Fibroblast of the aortic adventitia (primary cell): ENCODE results near the gene UGP2. TPM values are rescaled to one million over a fixed set of nuclear protein-coding genes. Genes with fewer than 3 reads are reported as not detected.

Experiments used
- DNase-seq: peaks from one replicate; pipeline ENCODE4 v3.0.0-alpha.2; 2010; ENCODE audit warnings: low read depth
- H3K4me3 ChIP-seq: 2 replicates; pipeline ENCODE4 v1.5.1; 2011; ENCODE audit warnings: low read depth, mild to moderate bottlenecking, control low read depth, low read length, moderate library complexity
- total RNA-seq: library from RNA; depleted of rRNA; stranded (reverse); fragments of >200 nt; gene quantifications from 2 replicates; pipeline ENCODE4 v1.2.3, GENCODE V29; 2012; ENCODE audit warnings: low replicate concordance
- TF ChIP-seq, protein P1 (sequence below): IDR thresholded peaks from 2 replicates; pipeline ENCODE4 v1.5.1; 2011; ENCODE audit warnings: mild to moderate bottlenecking, low read length, control low read depth, inconsistent platforms; ENCODE audit not compliant: insufficient read depth

Gene UGP2
- total RNA-seq, 1 donor = 129 TPM

DNA sequence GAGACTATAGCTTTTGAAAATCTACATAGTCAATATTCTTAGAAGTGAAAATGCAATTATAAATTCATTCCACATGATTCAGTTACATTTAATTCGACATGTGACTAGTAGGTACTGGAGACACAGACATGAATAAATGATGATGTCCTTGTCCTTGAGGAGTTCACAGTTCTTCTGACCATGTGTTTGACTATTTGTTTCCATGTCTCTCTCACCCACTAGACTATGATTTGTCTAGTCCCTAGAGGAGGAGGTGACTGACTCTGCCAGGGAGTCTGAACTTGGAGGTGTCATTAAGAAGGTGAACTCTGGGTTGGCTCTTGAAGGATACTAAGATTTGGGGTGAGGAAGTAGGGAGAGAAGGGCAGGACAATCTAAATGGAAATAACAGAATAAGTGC is 20.7 kb upstream of the UGP2 start:
- no peak for DNase-seq
- TF ChIP-seq, protein P1, sequence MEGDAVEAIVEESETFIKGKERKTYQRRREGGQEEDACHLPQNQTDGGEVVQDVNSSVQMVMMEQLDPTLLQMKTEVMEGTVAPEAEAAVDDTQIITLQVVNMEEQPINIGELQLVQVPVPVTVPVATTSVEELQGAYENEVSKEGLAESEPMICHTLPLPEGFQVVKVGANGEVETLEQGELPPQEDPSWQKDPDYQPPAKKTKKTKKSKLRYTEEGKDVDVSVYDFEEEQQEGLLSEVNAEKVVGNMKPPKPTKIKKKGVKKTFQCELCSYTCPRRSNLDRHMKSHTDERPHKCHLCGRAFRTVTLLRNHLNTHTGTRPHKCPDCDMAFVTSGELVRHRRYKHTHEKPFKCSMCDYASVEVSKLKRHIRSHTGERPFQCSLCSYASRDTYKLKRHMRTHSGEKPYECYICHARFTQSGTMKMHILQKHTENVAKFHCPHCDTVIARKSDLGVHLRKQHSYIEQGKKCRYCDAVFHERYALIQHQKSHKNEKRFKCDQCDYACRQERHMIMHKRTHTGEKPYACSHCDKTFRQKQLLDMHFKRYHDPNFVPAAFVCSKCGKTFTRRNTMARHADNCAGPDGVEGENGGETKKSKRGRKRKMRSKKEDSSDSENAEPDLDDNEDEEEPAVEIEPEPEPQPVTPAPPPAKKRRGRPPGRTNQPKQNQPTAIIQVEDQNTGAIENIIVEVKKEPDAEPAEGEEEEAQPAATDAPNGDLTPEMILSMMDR = no peak
- no peak overlapping the region for H3K4me3 ChIP-seq

GRCh38 chr2:63821396-63821795 is 20.3 kb upstream of the UGP2 start:
- TF ChIP-seq, protein P1 = no peak
- no peak for DNase-seq
- no peak overlapping the region for H3K4me3 ChIP-seq

GRCh38 chr2:63822478-63822877 is 19.2 kb upstream of the UGP2 start:
- TF ChIP-seq, protein P1 = no peak
- no peak overlapping the region for H3K4me3 ChIP-seq
- DNase-seq = no peak

DNA sequence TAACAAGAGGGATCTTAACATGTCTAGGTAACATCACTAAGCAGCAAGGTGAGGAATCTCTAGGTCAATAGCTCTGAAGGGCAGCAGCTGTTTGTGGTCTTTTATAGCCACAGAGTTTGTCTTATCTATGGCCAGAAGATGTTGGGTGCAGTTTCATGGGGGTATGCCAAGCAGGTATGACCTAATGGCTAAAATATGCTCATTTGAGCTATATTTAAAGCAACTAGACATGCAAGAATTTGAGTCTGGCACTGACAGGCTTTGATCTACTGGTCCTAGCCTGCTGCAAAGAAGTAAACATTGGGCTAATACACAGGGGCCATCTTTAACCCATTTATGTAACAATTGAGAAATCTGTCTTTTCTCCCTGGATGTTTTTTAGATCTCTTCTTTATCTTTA is 13.9 kb upstream of the UGP2 start:
- TF ChIP-seq, protein P1 = no peak
- H3K4me3 ChIP-seq = no peak overlapping the region
- peak; percentile 95 for DNase-seq

DNA sequence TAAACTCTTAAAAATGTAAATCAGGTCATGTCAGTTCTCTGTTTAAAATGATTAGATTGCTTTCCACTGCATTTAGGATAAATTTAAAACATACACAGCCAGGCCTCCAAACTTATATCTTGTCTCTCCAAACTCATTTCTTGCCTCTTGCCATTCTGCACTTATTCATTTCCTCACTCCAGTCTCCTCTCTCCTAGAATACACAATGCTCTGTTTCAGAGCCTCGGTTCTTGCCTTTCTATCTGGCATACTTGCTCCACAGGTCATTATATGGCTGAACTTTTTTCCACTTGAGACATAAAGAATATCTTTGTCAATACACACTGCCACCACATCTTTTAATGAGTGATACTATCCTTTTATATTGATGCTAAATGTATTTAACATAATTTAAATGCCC is 10.5 kb upstream of the UGP2 start:
- TF ChIP-seq, protein P1 = no peak
- no peak overlapping the region for H3K4me3 ChIP-seq
- DNase-seq = no peak

DNA sequence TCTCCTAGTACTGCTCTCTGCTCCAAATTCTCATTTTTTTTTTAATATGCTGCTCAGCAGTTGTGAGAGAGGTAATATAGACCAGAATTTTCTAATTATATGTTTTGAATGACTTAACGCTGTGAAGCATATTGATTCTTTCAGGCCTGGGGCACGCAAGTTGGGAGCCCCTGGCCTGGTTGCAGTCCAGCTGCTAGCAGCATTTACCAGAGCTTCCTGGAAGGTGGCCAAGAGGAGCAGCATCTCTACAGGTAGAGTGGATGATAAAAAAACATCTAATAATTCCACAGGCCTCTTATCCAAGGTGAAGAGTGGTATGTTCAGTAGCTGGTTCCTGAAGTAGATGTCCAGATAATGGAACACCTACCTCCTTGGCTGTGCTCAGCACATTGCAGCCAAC is 7.3 kb upstream of the UGP2 start:
- H3K4me3 ChIP-seq = no peak overlapping the region
- TF ChIP-seq, protein P1 = no peak
- no peak for DNase-seq

DNA sequence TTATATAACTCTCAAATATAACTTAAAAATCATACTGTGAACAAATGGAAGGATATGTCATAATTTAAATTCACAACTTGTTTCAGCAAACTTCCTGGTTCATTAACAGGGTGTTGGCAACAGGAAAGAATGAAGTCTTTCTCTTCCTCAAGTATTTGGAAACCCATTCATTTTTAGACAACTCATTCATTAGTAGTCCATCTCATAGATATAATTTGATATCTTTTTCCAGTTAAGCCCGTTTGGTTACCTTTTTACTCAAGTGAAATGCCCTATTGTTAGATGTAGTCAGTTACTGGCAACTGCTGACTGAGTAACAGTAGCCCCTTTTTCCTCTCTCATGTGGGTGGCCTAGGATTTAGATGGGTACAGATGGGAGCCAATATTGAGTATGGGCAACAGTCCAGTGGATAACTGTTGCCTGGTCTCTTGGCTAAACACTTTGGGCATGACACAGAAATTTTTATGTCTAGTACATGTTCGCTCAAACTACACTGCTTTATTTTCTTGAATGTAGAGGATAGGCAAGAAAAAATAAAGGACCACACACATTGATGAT is 4.6 kb upstream of the UGP2 start:
- TF ChIP-seq, protein P1 = no peak
- no peak overlapping the region for H3K4me3 ChIP-seq
- no peak for DNase-seq
